IPS DF 19.7 (cell line): ENCODE results near the gene SLC9A1.
"Not testable (repeated sequence)": the region's sequence is repeated elsewhere in the genome, so short reads cannot be mapped to it uniquely, and the experiment has no call there.

Source experiments
- DNase-seq: peaks from one replicate; pipeline ENCODE4 v3.0.0-alpha.2; 2013; ENCODE audit warnings: low read depth, low spot score

Gene SLC9A1

GRCh38 chr1:27154991-27155781 is at the start of gene SLC9A1:
Gene SLC9A1, minus strand, starts transcription at chr1:27155125. Its CDS starts 791 bp downstream, at chr1:27154334.
- DNase-seq = peak; percentile 48

- no peak for DNase-seq
Observed at GRCh38 chr1:27203946-27204345, 49.0 kb upstream of the SLC9A1 start.

DNA sequence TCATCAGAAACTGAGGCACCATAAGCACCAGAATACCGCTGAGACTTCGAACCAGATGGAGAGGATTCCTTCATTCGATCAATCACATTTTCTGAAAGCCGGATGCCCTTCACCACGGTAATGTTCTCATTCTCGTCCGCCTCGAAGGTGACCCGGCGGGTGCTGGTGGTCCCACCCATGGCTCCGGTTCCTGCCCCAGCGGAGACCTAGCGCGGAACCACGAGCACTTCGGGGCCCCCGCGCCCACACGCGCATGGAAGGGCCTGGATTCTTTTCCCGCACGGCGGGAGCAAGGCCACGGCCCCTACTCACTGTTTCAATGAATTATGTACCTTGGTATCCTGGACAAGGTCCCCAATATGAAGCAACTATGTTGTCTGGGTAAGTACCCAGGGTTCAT is 46.4 kb upstream of the SLC9A1 start:
- DNase-seq = no peak

GRCh38 chr1:27193194-27193593 is 38.3 kb upstream of the SLC9A1 start:
- no peak for DNase-seq

DNA sequence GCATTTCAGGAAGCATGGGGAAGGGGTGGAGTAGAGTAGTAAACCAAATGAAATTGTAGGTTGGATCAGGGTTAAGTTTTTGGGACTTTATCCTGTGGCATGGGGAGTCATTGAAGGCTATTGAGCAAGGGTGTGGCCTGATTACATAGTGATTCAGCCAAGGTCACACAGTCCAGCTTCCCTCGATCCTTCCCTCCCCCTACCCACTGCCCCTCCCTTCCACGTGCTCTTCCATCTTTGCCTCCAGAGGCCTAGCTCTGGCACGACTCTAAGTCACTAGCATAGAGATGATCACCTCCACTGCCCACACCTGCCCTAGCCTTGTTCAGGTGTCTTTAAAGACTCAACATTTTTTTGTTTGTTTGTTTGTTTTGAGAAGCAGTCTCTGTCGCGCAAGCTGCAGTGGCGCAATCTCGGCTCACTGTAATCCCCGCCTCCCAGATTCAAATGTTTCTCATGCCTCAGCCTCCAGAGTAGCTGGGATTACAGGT is 37.2 kb upstream of the SLC9A1 start:
- DNase-seq = no peak

GRCh38 chr1:27184665-27185064 is 29.7 kb upstream of the SLC9A1 start:
- DNase-seq = not testable (repeated sequence)

DNA sequence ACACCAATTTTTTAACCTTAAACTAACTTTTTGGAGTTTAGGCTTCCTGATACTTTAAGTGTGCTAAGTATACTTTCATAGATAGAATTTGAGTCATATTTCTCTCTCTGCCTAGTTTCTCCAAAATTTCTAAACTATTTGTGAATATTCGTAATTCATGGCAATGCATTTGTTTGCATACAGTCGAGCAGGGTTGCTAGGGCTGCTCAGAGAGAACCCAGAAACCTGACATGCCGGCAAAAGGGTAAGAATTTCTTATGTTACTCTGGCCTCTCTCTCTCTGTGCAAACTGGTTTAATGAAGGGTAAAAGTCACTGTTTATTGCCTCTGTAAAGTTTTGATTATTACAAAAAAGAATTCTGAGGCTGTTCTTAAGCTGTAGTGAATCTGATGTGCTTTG is 25.1 kb upstream of the SLC9A1 start:
- DNase-seq = no peak

DNA sequence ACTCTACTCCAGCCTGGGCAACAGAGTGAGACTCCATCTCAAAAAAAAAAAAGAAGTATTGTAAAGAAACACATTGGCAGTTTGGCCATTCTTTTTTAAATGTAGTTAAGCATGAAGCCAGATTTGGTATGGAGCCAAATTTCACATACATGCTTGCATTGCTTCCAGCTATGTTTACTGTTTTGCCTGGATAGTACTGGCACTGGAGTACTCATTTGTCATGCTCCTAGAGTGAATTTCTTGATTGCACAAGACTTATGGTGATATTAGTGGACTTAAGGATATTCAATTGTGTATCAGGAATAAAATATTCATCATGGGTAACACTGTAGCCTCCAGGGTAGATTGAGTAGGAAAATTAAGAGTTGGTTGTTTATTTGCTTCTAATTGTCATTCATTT is 24.5 kb upstream of the SLC9A1 start:
- DNase-seq = no peak

GRCh38 chr1:27176954-27177353 is 22.0 kb upstream of the SLC9A1 start:
- no peak for DNase-seq

GRCh38 chr1:27176323-27176722 is 21.4 kb upstream of the SLC9A1 start:
- no peak for DNase-seq

- not testable (repeated sequence) for DNase-seq
Observed at GRCh38 chr1:27172992-27173391, 18.1 kb upstream of the SLC9A1 start.

DNA sequence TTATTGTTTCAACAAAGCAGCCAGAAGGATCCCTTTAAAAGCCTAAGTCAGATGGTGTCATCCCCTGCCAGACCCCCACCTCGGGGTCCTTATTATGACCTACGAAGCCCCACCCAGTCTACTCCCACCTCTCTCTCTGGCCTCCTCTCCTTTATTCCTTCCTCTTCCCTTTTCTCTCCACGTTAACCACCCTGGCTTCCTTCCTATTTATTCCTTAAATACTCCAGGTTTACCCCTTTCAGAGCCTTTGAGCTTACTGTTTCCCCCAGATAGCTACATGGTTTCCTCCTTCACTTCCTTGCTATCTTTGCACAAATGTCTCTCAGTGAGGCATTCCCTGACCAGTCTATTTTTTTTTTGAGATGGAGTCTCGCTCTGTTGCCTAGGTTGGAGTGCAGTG is 12.0 kb upstream of the SLC9A1 start:
- no peak for DNase-seq

GRCh38 chr1:27166351-27166802 is 11.5 kb upstream of the SLC9A1 start:
- DNase-seq = no peak

- DNase-seq = no peak
Observed at GRCh38 chr1:27163093-27163492, 8.2 kb upstream of the SLC9A1 start.

DNA sequence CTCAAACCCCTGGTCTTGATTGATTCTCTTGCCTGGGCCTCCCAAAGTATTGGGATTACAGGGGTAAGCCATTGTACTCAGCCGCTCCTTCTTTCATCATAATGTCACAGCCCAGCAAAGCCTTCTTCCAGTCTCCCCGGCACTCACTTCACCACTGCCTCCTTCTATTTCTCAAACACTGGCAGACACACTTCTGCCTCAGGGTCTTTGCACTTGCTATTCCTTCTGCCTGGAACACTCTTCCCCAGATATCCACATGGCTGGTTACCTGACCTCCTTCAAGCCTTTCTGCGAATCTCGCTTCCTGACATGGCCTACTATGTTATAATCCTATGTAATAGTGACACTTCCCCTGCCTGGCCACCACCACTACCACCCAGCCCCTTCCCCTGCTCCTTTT is 7.2 kb upstream of the SLC9A1 start:
- DNase-seq = no peak

- no peak for DNase-seq
Observed at GRCh38 chr1:27161594-27161993, 6.7 kb upstream of the SLC9A1 start.

DNA sequence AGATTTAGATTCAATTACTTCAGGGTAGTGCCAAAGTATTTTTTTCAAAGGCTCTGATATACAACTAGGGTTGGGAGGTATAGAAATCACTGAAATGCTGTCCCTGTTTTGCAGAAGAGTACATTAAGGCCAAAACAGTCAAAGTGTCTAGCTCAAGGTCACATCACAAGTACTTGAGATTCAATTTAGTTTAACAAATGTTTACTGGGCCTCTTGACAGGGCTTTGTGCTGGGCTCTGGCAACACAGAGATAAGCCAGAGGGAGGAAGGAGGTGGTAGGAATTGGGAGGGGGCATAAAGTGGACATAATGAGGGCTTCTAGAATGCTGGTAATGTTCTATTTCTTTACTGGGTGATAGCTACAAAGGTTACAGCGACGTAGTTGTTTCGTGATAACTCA is 2.3 kb upstream of the SLC9A1 start:
- no peak for DNase-seq

GRCh38 chr1:27154469-27154990 is 395 bp downstream of the SLC9A1 start:
- no peak for DNase-seq

DNA sequence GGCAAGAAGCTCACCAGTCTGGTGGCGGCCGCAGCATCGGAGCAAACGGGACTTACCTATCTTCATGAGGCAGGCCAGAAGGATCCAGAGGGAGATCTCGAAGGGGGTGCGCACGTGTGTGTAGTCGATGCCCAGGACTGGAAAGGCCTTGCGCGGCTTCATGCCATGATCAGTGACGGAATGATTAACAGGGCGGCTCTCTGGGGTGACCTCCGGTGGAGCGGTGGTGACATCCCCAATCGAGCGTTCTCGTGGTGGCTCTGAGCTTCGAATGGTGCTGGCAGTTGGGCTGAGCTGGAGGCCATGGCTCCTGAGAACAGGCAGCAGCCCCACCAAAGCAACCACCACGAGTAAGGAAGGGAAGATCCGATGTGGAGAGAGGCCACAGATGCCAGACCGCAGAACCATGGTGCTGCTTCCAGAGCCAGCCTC is 982 bp downstream of the SLC9A1 start:
- no peak for DNase-seq

DNA sequence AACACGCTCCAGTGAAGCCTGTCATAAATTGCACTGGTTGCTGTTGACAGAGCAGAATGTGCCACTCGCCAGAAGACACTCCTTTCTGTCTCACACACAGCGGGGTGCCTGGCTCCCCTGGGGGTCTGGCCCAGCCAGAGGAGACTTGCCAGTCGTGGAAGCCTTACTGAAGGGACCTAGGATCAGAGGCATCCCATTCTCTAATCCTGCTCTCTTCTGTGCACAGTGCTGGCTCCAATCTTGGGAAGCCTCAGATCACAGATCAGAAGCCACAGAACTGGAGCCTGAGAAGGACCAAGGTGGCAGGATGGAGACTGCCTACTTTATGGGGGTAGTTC is 1.4 kb downstream of the SLC9A1 start:
- DNase-seq = no peak

DNA sequence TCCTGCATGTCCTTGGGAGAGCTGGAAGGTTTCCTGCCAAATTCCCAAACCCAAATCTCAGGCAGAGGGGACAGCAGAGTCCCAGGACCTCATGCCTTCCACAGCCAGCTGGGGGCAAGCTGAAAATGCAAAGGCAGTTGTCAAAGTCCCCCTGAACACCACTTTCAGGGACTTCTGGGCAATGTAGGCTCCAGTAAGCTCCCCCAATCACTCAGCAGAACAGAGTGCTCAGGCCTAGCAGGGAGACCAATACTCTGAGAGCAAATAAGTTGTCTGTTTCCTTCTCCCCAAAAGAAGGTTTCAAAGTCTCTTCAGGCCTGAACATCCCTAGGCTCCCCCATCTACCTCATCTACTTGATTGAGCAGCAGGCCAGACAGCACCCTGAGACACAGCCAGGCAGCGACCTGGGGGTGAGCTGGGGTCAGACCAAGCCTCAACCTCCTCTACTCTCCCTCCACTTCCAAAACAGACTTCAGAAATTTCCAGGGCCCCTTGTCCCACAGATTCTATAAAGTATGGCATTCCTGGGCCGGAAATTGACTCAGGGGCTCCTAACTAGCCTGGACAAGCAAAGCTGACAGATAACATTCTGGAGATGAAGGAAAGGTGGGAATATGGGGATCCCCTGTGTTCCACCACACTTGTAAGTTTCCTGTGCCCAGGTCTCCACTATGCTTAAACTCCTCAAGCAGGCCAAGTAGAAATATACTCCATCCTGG is 1.9 kb downstream of the SLC9A1 start:
- no peak for DNase-seq

- no peak for DNase-seq
Observed at GRCh38 chr1:27152004-27152828, 2.7 kb downstream of the SLC9A1 start.
